HG02852 (cell line): ENCODE measurements around the gene MFAP2.

Source experiments
- ATAC-seq: cut with Tn5 transposase; IDR thresholded peaks from one replicate; pipeline ENCODE4 v1.9.1; 2021; ENCODE audit warnings: mild to moderate bottlenecking, moderate library complexity; ENCODE audit not compliant: unreplicated experiment

The MFAP2 gene

GRCh38 chr1:16981269-16981849 is 939 bp upstream of the MFAP2 start:
- no peak for ATAC-seq

GRCh38 chr1:16979475-16980327 is 719 bp downstream of the MFAP2 start:
- no peak for ATAC-seq

GRCh38 chr1:16978567-16979474 is 1.6 kb downstream of the MFAP2 start:
- no peak for ATAC-seq

DNA sequence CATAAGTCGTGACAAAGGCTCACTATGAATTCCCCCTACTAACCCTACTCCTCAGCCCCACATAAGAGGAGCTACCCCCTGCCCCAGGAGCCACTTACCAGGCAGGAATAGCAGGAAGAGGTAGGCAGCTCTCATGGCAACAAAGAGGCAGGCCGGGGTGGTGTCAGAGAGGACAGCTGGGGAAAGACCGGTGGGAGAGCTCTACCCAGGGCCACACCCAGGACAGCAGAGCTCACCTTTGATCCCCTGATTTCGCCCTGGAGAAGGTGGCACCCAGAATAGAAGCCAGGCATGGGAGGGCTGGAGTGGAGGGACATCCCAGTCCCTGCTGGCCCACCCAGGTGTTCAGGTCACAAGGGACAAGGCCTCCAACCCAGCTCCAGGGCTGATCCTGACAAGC is 2.3 kb downstream of the MFAP2 start:
- ATAC-seq: no peak

- no peak for ATAC-seq
These were observed 3.0 kb downstream of the MFAP2 start for GRCh38 chr1:16977377-16977776.

- ATAC-seq: no peak
These were observed 3.5 kb downstream of the MFAP2 start for GRCh38 chr1:16976966-16977365.

DNA sequence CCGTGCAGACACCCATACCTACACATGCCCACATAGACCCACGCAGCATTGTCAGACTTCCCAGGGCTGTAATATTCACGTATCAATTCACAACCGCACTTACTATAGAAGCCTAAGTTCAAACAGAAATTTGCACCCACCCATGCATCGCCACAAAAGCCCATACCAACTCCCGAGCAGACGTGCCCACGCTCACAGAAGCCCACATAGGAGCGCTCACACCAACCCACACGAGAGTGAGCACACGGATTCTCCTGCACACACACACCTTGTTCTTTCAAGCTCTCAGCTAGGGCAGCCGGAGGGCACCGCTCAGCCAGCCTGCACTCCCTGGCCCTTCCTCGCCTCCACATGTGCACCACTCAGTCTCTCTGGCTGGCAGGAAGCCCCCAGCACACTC is 4.6 kb downstream of the MFAP2 start:
- ATAC-seq: no peak

- no peak for ATAC-seq
These were observed 5.2 kb downstream of the MFAP2 start for GRCh38 chr1:16975211-16975610.

- ATAC-seq: no peak
These were observed 7.2 kb downstream of the MFAP2 start for GRCh38 chr1:16973215-16973614.

GRCh38 chr1:16972189-16972895 is 8.1 kb downstream of the MFAP2 start:
- ATAC-seq: no peak

GRCh38 chr1:16971341-16972188 is 8.9 kb downstream of the MFAP2 start:
- ATAC-seq: no peak

DNA sequence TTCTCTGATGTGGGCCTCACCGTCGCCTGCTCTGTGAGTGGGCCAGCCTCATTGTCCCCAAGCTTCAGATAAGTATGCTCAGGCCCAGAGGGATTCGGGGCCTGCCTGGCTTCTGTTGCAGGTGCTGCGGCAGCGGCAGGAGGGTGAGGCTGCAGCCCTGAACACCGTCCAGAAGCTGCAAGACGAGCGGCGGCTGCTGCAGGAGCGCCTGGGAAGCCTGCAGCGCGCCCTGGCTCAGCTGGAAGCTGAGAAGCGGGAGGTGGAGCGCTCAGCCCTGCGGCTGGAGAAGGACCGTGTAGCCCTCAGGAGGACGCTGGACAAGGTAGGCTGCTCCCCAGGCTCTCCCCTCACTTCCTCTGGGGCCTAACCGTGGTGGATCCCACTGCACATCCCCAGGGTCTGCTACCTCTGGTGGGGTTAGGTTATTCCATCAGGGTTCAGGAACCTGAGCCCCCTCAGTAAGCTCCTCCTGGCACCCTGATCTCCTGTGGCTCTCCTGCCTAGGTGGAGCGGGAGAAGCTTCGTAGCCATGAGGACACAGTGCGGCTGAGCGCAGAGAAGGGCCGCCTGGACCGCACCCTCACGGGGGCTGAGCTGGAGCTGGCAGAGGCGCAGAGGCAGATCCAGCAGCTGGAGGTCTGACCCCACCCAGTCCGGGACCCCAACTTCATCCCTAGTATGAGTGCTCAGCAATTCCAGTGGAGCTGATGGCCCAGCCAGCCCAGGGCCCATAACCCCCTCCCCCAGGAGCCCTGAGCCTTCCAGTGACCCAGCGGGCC is 10.1 kb downstream of the MFAP2 start:
- no peak for ATAC-seq

GRCh38 chr1:16969651-16970050 is 10.8 kb downstream of the MFAP2 start:
- no peak for ATAC-seq

- ATAC-seq: no peak
These were observed 11.3 kb downstream of the MFAP2 start for GRCh38 chr1:16969057-16969611.

DNA sequence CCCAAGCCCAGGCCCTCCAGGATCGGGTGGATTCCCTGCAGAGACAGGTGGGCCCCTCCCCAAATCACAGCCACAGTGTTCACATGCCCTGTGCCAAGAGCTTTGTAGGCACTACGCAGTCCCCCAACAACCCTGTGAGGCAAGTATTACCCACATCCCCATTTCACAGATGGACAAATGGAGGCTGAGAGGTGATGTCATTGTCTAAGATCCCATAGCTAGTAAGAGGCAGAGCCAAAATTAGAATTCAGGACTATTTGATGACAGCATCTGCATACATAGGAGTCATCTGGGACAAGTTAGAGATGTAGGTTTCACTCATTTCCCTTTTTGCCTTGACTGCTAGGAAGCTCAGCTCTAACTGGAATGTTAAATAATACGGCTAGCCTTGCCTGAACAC is 12.0 kb downstream of the MFAP2 start:
- ATAC-seq: no peak

DNA sequence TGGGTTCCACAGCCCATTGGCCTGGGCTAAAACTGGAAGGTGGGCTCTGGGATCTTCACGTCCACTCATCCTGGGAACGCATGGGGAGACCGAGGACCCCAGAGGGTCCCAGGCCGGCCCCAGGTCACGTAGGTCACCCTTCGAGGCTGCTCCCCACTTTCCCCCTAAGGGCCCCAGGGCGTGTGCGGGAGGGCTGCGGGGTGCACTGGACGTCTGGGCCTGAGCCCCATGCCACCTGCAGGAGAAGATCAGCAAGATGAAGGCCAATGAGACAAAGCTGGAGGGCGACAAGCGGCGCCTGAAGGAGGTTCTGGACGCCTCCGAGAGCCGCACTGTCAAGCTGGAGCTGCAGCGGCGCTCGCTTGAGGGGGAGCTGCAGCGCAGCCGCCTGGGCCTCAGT is 12.5 kb downstream of the MFAP2 start:
- no peak for ATAC-seq

GRCh38 chr1:16967095-16967575 is 13.3 kb downstream of the MFAP2 start:
- no peak for ATAC-seq

GRCh38 chr1:16966282-16966681 is 14.1 kb downstream of the MFAP2 start:
- ATAC-seq: no peak
